Ectodermal cell (in vitro differentiated cells): ENCODE measurements around the gene RARB.

ENCODE experiments used
- H3K27ac ChIP-seq: 2 replicates; pipeline ENCODE4 v1.7.0; 2013; ENCODE audit warnings: mild to moderate bottlenecking, low read depth, low read length; ENCODE audit not compliant: insufficient read depth, poor library complexity, severe bottlenecking
- H3K27me3 ChIP-seq: 2 replicates; pipeline ENCODE4 v1.7.0; 2013; ENCODE audit warnings: mild to moderate bottlenecking, low read length; ENCODE audit not compliant: insufficient read depth, control insufficient read depth, poor library complexity, severe bottlenecking
- H3K36me3 ChIP-seq: one replicate; pipeline ENCODE4 v1.7.0; 2013; ENCODE audit warnings: low read length; ENCODE audit not compliant: control insufficient read depth, insufficient read depth
- H3K4me1 ChIP-seq: one replicate; pipeline ENCODE4 v1.7.0; 2013; ENCODE audit warnings: low read length; ENCODE audit not compliant: control insufficient read depth, insufficient read depth
- H3K4me3 ChIP-seq: 2 replicates; pipeline ENCODE4 v1.7.0; 2013; ENCODE audit warnings: low read depth, low read length, control low read depth; ENCODE audit not compliant: insufficient read depth
- H3K9me3 ChIP-seq: 2 replicates; pipeline ENCODE4 v1.7.0; 2013; ENCODE audit warnings: mild to moderate bottlenecking, low read length, moderate library complexity; ENCODE audit not compliant: control insufficient read depth
- WGBS, 2 experiments: methylation state at CpG; one replicate each; pipeline ENCODE4 v1.1.7; 2013; ENCODE audit warnings: missing lambda C conversion rate in 2 of 2; 5-methylcytosine and 5-hydroxymethylcytosine counted together

Gene RARB

DNA sequence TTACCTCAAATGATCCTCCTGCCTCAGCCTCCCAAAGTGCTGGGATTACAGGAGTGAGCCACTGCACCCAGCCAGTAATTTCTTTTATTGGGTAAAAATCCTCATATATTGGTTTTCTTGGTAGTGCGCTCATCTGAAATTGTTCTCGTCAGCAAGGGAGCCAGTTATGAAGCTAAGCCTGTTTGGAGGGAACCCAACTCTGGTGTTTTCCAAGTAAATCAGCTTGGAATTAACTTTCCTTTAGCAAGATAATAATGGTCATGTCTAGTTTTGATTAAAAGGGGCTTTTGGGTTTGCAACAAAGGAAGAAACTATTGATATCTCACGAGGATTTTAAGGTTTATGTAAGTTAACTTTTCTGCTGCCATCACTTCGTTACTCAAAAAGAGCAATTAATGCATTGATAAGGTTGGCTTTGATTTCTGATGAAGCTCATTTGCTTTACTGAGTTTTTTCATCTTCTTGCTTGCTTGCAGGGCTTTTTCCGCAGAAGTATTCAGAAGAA lies 72.7 kb downstream of the RARB start:
- Histone ChIP-seq H3K27ac (no peak overlapping the region), H3K9me3 (no peaks in the 10 kb centered on the region), H3K27me3 (no peaks in the 10 kb centered on the region), H3K36me3 (peaks cover 6% of the 10 kb centered on the region), H3K4me1 (no peaks in the 10 kb centered on the region), H3K4me3 (no peak overlapping the region)
- WGBS, 2 experiments: 95 to 96% methylated on average over 5 of the region's 5 CpGs

DNA sequence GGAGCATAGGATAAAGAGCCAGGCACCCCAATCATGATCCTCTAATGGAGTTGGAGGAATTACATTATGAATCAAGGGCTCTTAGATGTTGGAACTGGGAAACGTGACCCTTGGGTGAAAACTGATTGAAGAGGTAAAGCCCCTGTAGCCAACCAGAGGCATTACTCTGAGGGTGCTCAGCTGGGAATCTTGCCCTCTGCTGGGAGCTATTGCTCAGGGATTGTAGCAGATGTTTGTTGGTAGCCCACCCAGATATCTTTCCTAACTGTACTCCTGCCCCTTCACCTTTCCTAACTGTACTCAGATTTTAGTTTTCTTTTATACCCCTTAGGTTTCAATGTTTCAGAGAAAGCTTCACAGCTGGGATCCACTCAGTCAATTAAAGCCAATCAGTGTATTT lies 74.2 kb downstream of the RARB start:
- no peak overlapping the region for H3K27ac ChIP-seq

DNA sequence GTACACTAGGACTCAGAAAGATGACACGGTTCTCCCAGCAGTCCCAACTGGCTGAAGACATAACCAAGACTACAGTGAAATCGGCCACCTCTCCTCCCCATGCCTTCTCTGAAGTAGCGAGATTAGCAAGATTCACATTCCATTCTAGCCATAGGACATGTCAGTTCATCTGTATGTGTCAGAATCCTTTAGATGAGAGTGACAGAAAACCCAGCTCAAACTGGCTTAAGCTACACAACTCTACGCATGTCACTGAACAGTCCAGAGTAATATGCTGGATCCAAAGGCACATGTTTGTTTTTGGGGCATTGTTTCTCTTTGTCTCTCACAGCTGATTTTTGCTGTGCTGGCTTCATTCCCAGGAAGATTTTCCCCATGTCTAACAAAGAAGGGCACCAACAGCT lies 75.8 kb downstream of the RARB start:
- H3K36me3 ChIP-seq: peaks cover 6% of the 10 kb centered on the region
- WGBS, 2 experiments: 79 to 80% methylated on average over 4 of the region's 4 CpGs

More for the DNA sequence above, 74.2 kb downstream of the RARB start:
- WGBS, 2 experiments: 93 to 97% methylated on average over 1 of the region's 1 CpG
- Histone ChIP-seq H3K4me1 (no peaks in the 10 kb centered on the region), H3K4me3 (no peak overlapping the region), H3K27me3 (no peaks in the 10 kb centered on the region), H3K36me3 (peaks cover 6% of the 10 kb centered on the region), H3K9me3 (no peaks in the 10 kb centered on the region)

DNA sequence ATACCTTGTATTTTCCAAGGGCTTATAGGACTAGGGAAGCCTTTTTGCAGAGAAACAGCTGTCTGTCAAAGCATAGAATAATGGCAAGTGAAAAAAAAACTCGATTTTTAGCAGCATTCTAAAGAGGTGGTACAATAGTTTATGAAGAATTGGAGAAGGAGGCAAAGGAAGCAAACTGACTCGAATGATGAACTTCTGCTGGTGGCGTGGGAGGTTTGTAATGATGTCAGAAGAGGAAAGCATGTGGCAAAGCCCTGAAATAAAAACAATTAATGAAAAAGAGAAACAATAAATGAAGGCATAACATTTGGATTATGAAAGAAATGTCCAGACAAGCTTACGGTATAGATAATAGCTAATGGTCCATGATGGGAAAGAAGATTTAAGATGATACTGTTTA lies 77.5 kb downstream of the RARB start:
- H3K27me3 ChIP-seq: no peaks in the 10 kb centered on the region
- H3K4me1 ChIP-seq: no peaks in the 10 kb centered on the region
- H3K4me3 ChIP-seq: no peak overlapping the region
- WGBS, 2 experiments: 96% methylated on average over 4 of the region's 4 CpGs
- no peaks in the 10 kb centered on the region for H3K9me3 ChIP-seq
- H3K36me3 ChIP-seq: peaks cover 6% of the 10 kb centered on the region
- H3K27ac ChIP-seq: no peak overlapping the region

More for the DNA sequence above, 75.8 kb downstream of the RARB start:
- Histone ChIP-seq H3K4me3 (no peak overlapping the region), H3K27me3 (no peaks in the 10 kb centered on the region), H3K9me3 (no peaks in the 10 kb centered on the region), H3K27ac (no peak overlapping the region), H3K4me1 (no peaks in the 10 kb centered on the region)

DNA sequence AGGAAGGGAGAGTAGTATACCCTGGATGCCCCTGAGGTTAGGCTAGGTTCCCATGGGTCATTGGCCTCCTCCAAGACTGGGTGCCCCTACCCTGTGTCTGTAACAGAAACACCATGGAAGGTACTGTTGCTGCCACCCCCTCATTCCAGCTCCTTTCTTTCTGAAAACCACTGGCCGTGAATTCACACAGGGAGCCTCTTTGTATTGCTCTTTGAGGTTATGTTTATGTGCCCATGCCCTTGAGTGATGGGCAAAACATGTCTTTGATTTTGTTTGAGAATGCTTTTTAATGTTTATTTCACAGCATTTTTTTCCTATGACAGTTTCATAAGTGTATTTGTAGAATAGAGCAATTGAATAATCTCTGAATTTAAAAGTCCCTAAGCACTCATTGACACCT lies 79.7 kb downstream of the RARB start:
- no peak overlapping the region for H3K4me3 ChIP-seq
- H3K36me3 ChIP-seq: peaks cover under 1% of the 10 kb centered on the region
- no peaks in the 10 kb centered on the region for H3K9me3 ChIP-seq
- H3K27ac ChIP-seq: no peak overlapping the region
- H3K4me1 ChIP-seq: no peaks in the 10 kb centered on the region
- no peaks in the 10 kb centered on the region for H3K27me3 ChIP-seq
- 60% methylated on average over 1 of the region's 1 CpG; no CpG with 5 or more reads in 1 of the 2 experiments for WGBS, 2 experiments

DNA sequence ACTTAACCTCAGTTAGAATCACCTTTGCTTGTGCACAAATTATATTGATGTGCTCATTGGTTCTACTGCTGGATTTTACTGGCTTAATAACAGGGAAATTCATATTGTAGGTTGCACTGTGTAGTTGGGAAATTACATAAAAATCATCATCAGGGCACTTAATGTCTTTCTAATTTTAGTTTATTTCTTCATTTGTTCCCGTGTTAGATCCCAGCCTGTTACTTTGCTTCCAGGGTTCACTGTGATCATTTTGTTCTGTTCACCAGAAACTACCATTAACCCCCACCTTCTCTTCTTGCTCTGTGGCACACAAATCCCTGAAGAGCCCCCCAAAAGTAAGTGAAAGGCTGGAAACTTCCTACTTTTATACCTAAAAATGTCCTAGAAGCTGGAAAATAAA lies 80.4 kb downstream of the RARB start:
- H3K27ac ChIP-seq: no peak overlapping the region
- H3K9me3 ChIP-seq: no peaks in the 10 kb centered on the region
- H3K36me3 ChIP-seq: no peaks in the 10 kb centered on the region
- H3K4me3 ChIP-seq: no peak overlapping the region
- WGBS, 2 experiments: 95 to 98% methylated on average over 1 of the region's 1 CpG
- H3K27me3 ChIP-seq: no peaks in the 10 kb centered on the region
- H3K4me1 ChIP-seq: no peaks in the 10 kb centered on the region

DNA sequence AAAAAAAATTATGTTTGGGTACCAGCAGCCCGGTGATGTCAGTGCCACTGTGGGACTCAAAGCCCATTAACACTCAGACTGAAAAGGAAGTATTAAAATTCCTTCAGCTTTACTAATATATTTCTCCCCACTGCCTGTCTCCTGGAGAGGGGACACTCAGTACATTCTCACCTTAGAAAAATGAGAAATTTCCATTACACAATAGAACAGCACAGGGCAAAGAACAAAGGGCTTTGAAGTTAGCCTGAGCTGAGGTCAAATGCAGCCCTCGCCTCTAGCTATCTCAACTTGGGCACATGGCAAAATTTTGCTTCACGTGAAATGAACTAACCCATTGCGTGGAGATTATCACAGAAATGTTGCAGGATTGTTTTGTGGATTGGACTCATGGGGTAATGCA lies 80.8 kb downstream of the RARB start:
- Histone ChIP-seq H3K27me3 (no peaks in the 10 kb centered on the region), H3K4me1 (no peaks in the 10 kb centered on the region), H3K4me3 (no peak overlapping the region), H3K27ac (no peak overlapping the region), H3K9me3 (no peaks in the 10 kb centered on the region), H3K36me3 (no peaks in the 10 kb centered on the region)
- WGBS, 2 experiments: 69 to 72% methylated on average over 4 of the region's 4 CpGs

DNA sequence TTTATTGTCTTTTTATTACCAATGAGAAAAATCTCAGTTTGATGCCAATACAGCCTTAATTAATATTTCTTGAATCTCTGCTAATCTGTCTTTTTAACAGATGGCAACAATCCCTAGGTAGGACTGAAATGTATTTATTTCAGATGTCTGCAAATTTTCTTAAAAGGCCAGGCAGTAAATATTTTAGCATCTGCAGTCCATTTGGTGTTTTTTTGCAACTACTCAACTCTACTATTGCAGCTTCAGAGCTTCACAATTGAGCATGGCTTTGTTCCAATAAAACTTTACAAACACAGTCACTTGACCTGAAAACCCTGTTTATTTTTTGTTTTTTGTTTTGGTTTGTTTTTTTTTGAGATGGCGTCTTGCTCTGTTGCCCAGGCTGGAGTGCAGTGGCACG lies 82.7 kb downstream of the RARB start:
- H3K36me3 ChIP-seq: no peaks in the 10 kb centered on the region
- 90 to 93% methylated on average over 2 of the region's 2 CpGs for WGBS, 2 experiments
- no peak overlapping the region for H3K4me3 ChIP-seq
- H3K9me3 ChIP-seq: no peaks in the 10 kb centered on the region
- H3K27ac ChIP-seq: no peak overlapping the region
- no peaks in the 10 kb centered on the region for H3K27me3 ChIP-seq
- H3K4me1 ChIP-seq: no peaks in the 10 kb centered on the region

DNA sequence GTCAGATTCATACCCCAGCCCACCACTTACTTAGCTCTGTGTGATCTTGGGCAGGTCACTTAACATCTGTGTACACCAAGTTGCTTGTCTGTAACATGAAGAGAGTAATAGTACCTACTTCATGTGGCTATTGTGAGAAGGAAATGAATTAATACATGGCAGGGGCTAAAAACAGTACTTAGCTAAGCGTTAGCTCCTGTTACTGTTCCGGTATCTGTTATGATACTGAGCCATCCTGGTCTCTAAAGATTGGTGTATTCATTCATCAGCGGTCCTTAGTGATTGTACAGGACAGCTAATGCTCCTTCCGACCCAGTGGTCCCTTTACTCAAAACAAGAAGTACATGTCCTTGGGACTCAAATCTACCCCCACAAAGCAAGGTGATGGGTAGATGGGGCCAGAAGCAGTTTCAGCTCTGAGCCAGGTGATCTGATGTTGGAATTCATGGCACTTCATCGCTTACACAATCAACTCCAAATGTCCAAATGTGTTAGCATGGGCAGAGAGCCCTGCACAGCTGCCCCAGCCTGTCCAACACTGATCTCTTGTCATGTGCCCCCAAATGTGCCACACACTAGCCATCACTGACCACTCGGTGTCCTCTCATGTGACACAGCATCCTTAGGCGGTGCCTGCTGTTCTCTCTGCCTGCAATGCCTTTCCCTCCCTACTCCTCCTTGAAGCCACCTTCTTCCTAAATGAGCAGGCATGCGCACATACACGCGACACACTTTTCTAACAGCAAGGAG lies 84.1 kb downstream of the RARB start:
- 95 to 97% methylated on average over 10 of the region's 10 CpGs for WGBS, 2 experiments

DNA sequence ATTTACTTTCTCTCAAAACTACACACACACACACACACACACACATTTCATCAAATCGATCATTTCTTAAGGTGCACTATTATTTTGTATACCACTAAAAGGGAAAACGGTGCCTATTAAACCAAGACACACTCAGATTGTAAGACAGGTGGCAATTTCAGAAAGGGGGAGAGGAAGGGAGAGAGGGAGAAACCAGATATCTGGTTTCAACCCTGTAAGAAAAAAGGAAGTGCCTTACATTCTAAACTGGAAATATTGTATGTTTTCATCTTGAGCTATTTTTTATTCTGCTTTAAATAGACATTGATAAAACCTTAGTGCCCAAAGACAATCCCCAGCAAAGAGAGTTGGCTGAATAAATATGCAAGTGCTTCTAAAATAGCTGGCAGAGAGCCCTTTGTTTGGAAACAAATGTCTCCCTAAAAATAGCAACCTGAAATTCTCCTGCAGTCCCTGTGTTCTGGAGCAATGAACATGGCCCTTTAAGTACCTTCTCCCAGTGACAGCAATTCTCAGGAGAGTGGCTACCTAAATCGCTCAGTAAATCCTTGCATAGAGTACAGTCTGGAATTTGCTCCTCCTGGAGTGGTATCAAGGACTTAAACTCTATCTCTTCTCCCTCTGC lies 85.7 kb downstream of the RARB start:
- no peak overlapping the region for H3K4me3 ChIP-seq
- H3K4me1 ChIP-seq: no peaks in the 10 kb centered on the region
- WGBS, 2 experiments: 78 to 87% methylated on average over 2 to 3 of the region's 3 CpGs
- no peaks in the 10 kb centered on the region for H3K27me3 ChIP-seq
- no peaks in the 10 kb centered on the region for H3K36me3 ChIP-seq
- no peaks in the 10 kb centered on the region for H3K9me3 ChIP-seq
- no peak overlapping the region for H3K27ac ChIP-seq

More for the DNA sequence above, 84.1 kb downstream of the RARB start:
- no peaks in the 10 kb centered on the region for H3K4me1 ChIP-seq
- no peak overlapping the region for H3K4me3 ChIP-seq
- no peaks in the 10 kb centered on the region for H3K9me3 ChIP-seq
- no peak overlapping the region for H3K27ac ChIP-seq
- H3K27me3 ChIP-seq: no peaks in the 10 kb centered on the region
- H3K36me3 ChIP-seq: no peaks in the 10 kb centered on the region
